BE2C (cell line): ENCODE measurements around the gene BEST3. TPM values are rescaled to one million over a fixed set of nuclear protein-coding genes. Genes with fewer than 3 reads are reported as not detected.

ENCODE experiments used
- DNase-seq: peaks from one replicate; pipeline ENCODE4 v3.0.0-alpha.2; 2020
- H3K27me3 ChIP-seq: fragments of 250-450 bp; sonication (Bioruptor Pico); 2 replicates; pipeline ENCODE4 v1.5.1; 2020; ENCODE audit warnings: mild to moderate bottlenecking
- H3K36me3 ChIP-seq: fragments of 250-450 bp; sonication (Bioruptor Pico); 2 replicates; pipeline ENCODE4 v1.5.1; 2020; ENCODE audit warnings: mild to moderate bottlenecking
- H3K4me1 ChIP-seq: fragments of 250-450 bp; sonication (Bioruptor Pico); 2 replicates; pipeline ENCODE4 v1.5.1; 2020
- H3K4me3 ChIP-seq: 2 replicates; pipeline ENCODE4 v1.5.1; 2011; ENCODE audit warnings: low read depth, low read length
- H3K9me3 ChIP-seq: fragments of 250-450 bp; sonication (Bioruptor Pico); 2 replicates; pipeline ENCODE4 v1.5.1; 2020
- polyA plus RNA-seq: library from polyadenylated mRNA; unstranded; fragments of >200 nt; gene quantifications from one replicate; pipeline ENCODE4 v1.2.1, GENCODE V29; 2012; ENCODE audit warnings: low read depth, missing spikeins; ENCODE audit not compliant: insufficient read length, insufficient read depth
- TF ChIP-seq, protein P1 (sequence below): IDR thresholded peaks from 2 replicates; pipeline ENCODE4 v1.5.1; 2012; ENCODE audit warnings: mild to moderate bottlenecking, low read depth, low read length

Gene BEST3
- not detected for polyA plus RNA-seq

DNA sequence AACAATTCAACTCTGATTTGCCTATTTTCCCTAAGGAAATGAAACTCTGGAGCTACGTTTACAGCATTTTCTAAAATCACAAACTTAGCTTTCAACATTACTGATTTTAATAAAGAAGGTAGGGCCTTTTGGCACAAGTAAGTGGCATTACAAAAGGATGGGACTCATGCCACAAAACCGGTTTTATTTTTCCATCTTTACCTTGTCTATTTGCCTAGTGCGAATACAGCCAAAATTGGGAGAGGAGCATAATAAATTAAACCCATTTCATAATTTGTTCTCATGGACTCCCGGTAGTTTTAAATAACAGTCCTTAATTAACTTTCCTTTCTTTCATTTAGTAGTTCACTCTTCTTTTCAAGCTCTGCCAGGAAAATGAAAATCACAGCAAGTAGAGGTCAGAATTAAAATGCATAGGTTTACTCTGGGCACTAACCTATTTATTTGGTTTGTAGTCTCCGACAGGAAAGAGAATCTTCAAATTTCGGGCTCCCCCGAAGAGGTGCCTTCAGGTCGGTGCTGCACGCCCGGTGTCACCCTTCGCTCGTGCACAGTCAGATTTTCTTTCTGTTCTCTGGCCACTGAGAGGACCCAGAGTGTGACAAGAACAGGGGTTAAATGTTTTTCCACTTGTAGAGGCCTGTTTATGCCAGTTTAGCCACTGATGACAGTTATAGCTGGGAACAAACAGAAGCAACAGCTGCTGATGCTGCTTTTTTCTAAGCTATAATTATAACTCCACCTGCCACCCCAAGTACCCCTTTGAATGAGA is at the start of gene BEST3:
Gene BEST3, minus strand, starts transcription at position 535 of the 772 bp plus-strand sequence. CDS start 1,505 bp downstream, outside the sequence.
- no peak for DNase-seq
- no peak within 1 kb of the TSS for H3K4me3 ChIP-seq
- H3K4me1 ChIP-seq: no peaks in the 10 kb centered on the region
- H3K36me3 ChIP-seq: no peaks in the 10 kb centered on the region
- TF ChIP-seq, protein P1, sequence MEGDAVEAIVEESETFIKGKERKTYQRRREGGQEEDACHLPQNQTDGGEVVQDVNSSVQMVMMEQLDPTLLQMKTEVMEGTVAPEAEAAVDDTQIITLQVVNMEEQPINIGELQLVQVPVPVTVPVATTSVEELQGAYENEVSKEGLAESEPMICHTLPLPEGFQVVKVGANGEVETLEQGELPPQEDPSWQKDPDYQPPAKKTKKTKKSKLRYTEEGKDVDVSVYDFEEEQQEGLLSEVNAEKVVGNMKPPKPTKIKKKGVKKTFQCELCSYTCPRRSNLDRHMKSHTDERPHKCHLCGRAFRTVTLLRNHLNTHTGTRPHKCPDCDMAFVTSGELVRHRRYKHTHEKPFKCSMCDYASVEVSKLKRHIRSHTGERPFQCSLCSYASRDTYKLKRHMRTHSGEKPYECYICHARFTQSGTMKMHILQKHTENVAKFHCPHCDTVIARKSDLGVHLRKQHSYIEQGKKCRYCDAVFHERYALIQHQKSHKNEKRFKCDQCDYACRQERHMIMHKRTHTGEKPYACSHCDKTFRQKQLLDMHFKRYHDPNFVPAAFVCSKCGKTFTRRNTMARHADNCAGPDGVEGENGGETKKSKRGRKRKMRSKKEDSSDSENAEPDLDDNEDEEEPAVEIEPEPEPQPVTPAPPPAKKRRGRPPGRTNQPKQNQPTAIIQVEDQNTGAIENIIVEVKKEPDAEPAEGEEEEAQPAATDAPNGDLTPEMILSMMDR: no peak
- peaks cover 5% of the 10 kb centered on the region for H3K27me3 ChIP-seq
- no peaks in the 10 kb centered on the region for H3K9me3 ChIP-seq

DNA sequence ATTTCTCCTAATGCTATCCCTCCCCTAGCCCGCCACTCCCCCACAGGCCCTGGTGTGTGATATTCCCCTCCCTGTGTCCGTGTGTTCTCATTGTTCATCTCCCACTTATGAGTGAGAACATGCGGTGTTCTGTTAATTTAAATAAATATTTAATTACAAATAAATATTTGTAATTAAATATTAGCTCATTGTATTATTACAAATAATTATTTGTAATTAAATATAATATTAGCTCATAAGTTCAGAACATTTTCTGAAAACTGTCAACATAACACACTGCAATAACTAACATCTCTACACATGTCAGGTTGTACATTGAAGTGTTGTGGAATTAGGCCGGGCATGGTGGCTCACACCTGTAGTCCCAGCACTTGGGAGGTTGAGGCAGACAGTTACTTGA is 45.0 kb upstream of the BEST3 start:
- Histone ChIP-seq H3K9me3 (no peaks in the 10 kb centered on the region), H3K36me3 (no peaks in the 10 kb centered on the region), H3K4me3 (no peak overlapping the region), H3K27me3 (peaks cover 61% of the 10 kb centered on the region), H3K4me1 (no peaks in the 10 kb centered on the region)
- DNase-seq: no peak
- TF ChIP-seq, protein P1: no peak

DNA sequence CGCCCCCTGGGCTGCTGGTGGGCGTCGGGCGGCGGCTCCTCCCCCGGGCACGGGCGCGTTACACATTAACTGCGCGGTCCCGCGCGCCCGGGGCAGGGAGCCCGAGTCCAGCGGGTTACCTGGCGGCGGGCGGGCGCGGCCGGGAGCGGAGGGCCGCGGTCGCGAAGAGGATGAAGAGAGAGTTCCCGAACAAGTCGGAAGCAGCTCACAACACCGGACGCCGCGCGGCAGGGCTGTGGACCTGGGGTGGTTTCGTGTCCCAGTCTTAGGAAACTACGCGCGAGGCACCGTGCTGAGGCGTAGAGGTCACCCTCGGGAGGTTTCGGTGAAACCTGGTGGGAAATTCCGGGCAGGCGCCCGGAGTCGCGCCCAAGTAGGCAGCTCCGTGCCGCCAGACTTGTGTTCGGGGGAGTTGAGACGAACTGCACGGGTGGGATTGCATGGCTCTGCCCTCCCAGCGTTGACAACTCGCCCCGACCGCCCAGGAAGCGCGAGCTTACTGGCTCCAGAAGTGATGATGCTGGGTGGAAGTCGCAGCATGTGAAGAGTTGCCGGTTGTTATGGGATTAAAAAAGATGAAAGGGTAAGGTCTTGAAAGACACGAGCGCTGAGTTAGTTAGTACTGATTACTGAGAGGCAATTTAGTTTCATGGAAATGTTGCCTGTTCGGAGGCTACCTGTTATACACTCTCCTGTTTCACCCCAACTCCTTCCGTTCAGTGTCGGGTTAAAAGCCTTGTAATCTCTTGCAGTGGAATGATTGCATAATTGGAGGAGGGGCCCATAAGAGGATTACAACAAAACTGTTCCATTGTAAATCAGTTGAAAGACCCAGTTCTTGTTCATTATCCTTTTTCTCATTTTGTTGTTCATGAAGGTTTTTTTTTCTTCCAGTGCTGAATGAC is 40.4 kb upstream of the BEST3 start:
- TF ChIP-seq, protein P1: no peak
- Histone ChIP-seq H3K36me3 (no peaks in the 10 kb centered on the region), H3K4me3 (peak overlapping the region; percentile 56), H3K27me3 (peaks cover 59% of the 10 kb centered on the region), H3K9me3 (no peaks in the 10 kb centered on the region), H3K4me1 (no peaks in the 10 kb centered on the region)
- DNase-seq: peak; percentile 17

DNA sequence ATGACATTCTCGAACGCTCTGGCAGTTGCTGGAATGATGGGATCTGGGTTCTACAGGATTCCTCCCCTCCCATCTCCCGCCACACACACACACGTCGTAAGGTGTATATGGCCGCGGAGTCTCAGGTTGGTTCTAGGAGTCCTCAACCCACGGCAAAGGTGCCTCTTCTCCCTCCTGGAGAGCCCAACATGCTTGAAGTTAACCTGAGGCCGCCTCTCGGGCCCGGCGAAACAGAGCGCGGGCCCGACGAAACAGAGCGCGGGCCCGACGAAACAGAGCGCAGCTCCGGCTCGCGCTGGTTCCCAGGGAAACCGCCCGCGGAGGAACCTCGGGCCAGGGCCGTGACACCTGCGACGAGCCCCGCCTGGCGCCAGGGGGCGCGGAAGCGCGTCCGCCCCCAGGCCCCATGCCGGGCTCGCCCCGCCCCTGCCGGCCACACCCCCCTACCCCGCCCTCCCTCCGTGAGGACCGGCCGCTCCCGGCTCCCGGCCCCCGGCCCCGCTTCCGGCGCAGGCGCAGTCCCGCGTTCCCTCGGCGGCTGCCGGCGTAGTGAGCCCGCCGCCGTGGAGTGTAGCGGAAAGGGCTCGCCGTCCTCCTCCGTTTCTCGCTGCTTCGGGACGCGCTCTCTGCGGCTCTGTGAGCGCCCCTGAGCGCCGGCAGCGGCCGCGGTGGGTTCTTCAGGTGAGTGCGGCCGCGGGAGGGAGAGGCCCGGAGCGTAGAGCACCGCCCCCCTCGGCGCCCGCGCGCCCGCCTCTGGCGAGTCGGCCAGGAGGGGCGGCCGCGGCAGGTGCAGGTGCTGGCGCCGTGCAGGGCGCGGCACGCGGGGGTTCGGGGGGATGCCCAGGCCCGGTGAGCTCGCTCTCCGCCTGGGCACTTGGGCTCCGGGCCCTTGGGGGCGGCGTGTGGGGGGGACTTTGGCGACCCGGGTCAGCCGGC is 39.5 kb upstream of the BEST3 start, which contains the start of gene RAB3IP:
Gene RAB3IP, plus strand, starts transcription at position 510 of the 936 bp plus-strand sequence. CDS start 16,549 bp downstream, outside the sequence.
- peak; percentile 94 for DNase-seq
- TF ChIP-seq, protein P1: peak; percentile 43
- Histone ChIP-seq H3K9me3 (no peaks in the 10 kb centered on the region), H3K27me3 (peaks cover 57% of the 10 kb centered on the region), H3K4me3 (peak within 1 kb of the TSS; percentile 58), H3K4me1 (no peaks in the 10 kb centered on the region), H3K36me3 (no peaks in the 10 kb centered on the region)

DNA sequence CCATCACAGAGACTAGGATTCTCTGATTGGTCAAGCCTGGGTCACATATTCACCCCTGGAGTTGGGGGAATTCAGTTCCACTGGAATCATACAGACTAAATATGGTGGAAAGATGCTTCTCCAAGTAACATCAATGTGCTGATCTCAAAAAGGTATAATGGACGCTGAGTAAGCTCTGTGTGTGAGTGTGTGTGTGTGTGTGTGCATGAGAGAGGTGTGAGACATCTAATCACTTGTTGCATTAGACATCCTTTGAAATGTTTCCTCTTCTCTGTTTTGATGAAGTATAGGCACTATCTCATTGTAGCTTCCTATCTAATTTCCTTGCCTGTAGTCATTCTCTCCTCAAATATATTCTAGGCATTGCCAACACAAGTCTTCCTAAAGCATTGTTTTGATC is 34.5 kb upstream of the BEST3 start:
- no peak for DNase-seq
- Histone ChIP-seq H3K36me3 (no peaks in the 10 kb centered on the region), H3K9me3 (no peaks in the 10 kb centered on the region), H3K27me3 (peaks cover 13% of the 10 kb centered on the region; the same call in 1 of the 2 replicates), H3K4me3 (no peak overlapping the region), H3K4me1 (no peaks in the 10 kb centered on the region)
- TF ChIP-seq, protein P1: no peak
